Measurements from ENCODE around the gene ZBTB20.

DNA sequence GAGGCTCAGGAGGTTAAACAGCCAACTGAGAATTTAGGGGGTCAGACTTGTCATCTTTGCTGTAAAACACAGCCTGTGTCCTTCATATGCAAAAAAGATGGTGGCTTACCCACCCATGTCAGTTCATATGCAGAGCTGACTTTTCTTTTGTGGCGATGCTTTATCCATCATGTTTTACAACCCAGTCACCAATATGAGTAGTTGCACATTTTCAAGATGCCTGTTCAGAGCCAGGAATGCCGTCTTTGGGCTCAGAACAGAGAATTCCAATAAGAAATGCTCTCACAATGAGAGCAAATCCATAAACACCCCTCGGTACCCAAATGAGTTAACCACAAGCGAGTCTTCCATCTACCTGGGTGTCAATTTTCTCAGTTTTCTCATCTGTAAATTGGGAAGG lies 769.7 kb downstream of the ZBTB20 start:
- TF ChIP-seq POLR2A (IDR thresholded peaks at IDR 0.05), result no peak
- TF ChIP-seq CTCF (IDR thresholded peaks at IDR 0.05), result no peak
- TF ChIP-seq POLR2AphosphoS5 (IDR thresholded peaks at IDR 0.05), result no peak
